ENCODE data around the gene HCN3.
A peak's percentile ranks its signal among the peaks of the same experiment; 100 is the strongest.
"Not testable (repeated sequence)": the region's sequence is repeated elsewhere in the genome, so short reads cannot be mapped to it uniquely, and the experiment has no call there.

The HCN3 gene

GRCh38 chr1:155318082-155318481 is 40.8 kb downstream of the HCN3 start:
- DNase-seq = no peak

DNA sequence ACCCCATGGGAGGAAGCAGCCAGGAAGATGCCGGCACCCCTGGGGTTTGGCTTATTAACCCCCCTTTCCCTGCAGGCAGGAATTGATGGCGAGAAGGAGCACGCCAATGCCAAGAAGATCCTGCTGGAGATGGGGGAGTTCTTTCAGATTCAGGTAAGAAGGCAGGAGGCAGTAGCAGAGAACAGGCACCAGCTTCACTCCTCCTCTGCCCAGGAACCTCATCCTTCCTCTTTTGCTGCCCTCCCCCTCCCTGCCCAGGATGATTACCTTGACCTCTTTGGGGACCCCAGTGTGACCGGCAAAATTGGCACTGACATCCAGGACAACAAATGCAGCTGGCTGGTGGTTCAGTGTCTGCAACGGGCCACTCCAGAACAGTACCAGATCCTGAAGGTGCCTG is 42.3 kb downstream of the HCN3 start:
- DNase-seq = no peak

GRCh38 chr1:155320252-155320651 is 43.0 kb downstream of the HCN3 start:
- DNase-seq = no peak

GRCh38 chr1:155320661-155321617 is 43.7 kb downstream of the HCN3 start, which contains the start of gene RUSC1:
Gene RUSC1 (plus strand): TSS chr1:155320894. CDS start chr1:155321774, 880 bp downstream.
- peak; percentile 58 for DNase-seq

DNA sequence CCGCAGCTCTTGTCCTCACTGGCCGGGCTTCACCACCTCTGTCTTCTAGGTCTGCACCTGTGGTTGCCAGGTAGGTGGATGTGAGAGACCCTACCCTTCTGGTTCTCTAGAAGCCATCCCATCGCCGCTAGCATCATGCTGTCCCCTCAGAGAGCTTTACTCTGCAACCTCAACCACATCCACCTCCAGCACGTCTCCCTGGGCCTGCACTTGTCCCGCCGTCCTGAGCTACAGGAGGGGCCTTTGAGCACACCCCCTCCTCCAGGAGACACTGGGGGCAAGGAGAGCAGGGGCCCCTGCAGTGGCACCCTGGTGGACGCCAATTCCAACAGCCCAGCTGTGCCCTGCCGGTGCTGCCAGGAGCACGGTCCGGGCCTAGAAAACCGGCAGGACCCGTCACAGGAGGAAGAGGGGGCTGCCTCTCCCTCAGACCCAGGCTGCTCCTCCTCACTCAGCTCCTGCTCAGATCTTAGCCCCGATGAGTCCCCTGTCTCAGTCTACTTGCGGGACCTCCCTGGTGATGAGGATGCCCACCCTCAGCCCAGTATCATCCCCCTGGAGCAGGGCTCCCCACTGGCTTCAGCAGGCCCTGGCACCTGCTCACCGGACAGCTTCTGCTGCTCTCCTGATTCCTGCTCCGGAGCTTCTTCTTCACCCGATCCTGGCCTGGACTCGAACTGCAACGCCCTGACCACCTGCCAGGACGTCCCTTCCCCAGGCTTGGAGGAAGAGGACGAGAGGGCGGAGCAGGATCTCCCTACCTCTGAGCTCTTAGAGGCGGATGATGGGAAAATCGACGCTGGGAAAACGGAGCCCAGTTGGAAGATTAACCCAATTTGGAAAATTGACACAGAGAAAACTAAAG is 44.6 kb downstream of the HCN3 start:
- DNase-seq = no peak

DNA sequence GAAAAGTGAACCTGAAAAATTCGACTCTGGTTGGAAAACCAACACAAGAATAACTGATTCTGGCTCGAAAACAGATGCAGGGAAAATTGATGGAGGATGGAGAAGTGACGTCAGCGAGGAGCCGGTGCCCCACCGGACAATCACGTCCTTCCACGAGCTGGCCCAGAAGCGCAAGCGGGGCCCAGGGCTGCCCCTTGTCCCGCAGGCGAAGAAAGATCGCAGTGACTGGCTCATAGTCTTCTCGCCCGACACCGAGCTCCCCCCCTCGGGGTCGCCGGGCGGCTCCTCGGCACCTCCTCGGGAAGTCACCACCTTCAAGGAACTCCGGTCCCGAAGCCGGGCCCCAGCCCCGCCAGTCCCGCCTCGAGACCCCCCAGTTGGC is 45.3 kb downstream of the HCN3 start:
- peak; percentile 40 for DNase-seq

- DNase-seq = peak; percentile 98
Observed at GRCh38 chr1:155322953-155323728, 45.9 kb downstream of the HCN3 start.

DNA sequence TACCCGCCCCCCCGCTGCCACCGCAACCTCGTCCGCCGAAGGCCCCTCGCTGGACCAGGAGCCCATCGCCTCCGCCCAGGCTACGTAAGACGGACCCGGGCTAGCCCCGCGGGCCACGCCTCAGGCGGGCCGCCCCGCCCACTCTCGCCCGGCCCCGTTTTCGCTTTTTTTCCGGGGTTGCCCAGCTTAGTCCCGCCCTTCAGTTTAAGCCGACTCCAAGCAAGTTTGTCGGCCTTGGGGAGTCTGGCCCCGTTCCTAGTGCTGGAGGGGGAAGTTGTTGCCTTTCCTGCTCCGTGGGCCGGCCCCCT is 46.4 kb downstream of the HCN3 start:
- DNase-seq = peak; percentile 90

DNA sequence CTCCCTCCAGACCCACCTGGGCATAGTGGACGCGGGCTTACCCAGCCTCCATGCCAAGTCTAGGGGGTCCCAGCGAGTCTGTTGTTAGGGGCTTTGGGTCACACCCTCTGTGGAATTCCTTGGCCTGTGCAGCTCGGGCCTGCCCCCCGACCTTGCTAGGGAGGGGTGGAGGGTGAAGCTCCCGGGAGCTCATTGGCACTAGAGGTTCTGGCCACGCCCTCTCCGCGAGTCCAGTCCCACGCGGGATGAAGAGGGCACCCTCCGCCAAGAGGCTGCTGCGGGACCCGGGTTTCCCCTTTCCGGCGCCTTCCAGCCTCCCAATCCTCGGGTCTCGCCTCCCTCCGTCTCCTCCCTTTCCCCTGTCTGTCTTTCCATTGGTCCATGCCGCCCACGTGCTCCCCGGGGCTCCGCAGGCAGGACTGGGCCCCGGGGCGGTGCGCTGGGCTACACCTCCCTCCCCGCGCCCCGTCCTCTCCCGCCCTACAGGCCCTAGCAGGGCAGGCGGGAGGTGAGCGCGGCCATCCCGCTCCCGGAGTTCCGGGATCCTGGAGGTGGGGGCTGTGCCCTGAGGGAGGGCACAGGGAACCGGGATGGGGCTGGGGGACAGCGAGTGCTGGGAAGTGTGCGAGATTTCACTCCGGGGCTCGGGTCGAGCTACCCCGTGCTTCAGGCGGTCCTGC is 46.9 kb downstream of the HCN3 start:
- peak; percentile 97 for DNase-seq

DNA sequence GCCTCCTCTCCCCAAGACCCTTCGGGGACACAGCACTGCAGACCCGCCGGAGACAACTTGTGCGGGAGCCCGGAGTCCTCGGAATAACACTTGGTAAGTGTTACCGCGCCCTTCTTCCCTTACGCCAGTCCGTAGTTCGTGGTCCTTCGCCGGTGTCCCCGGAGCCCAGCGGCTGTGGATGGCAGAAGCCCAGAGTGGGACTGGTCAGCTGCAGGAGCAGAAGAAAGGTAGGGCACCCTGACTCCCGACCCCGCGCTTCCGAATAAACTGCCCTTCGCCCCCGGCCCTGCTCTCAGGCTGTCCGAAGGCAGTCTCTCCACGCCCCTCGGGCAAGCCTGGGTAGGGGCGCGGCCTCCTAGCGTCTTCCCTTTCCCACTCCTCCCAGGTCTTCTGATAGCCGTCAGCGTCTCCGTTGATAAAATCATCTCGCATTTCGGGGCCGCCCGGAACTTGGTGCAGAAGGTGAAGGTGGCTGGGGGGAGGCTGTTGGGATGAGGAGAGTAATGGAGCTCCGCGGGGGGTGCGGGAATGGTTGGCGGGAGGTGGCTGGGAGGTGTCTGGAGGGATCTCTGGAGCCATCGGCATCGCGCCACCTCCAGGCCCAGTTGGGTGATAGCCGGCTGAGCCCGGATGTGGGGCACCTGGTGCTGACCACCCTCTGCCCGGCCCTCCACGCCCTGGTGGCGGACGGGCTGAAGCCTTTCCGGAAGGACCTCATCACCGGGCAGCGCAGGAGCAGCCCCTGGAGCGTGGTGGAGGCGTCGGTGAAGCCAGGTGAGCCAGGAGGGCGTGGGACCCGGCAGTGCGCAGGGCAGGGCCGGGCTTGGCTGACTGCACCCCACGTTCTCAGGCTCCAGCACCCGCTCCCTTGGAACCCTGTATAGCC is 47.7 kb downstream of the HCN3 start:
- peak; percentile 58 for DNase-seq

DNA sequence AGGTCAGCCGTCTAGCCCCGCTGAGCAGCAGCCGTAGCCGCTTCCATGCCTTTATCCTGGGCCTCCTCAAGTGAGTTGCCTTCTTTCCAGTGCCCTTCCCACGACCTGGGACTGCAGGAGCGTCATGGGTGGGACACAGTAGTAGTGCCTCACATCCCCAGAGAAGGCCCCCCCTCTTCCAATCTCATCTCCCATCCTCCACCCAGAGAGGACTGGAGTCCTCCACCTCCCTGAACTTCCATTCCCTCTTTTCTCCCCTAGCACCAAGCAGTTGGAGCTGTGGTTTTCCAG is 48.3 kb downstream of the HCN3 start:
- DNase-seq = no peak

GRCh38 chr1:155326020-155326526 is 48.8 kb downstream of the HCN3 start:
- no peak for DNase-seq

GRCh38 chr1:155326631-155327037 is 49.4 kb downstream of the HCN3 start:
- no peak for DNase-seq

- DNase-seq = no peak
Observed at GRCh38 chr1:155327981-155328380, 50.7 kb downstream of the HCN3 start.

DNA sequence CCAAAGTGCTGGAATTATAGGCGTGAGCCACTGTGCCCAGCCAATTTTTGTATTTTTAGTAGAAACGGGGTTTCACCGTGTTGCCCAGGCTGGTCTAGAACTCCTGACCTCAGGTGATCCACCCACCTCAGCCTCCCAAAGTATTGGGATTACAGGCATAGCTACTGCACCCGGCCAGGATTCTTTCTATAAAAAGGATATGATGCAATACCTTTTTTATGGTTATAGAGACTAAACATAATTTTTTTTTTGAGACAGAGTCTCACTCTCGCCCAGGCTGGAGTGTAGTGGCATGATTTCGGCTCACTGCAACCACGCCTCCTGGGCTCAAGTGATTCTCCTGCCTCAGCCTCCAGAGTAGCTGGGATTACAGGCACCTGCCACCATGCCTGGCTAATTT is 51.6 kb downstream of the HCN3 start:
- DNase-seq = not testable (repeated sequence)

GRCh38 chr1:155329980-155330598 is 52.8 kb downstream of the HCN3 start:
- no peak for DNase-seq

- no peak for DNase-seq
Observed at GRCh38 chr1:155334962-155335361, 57.7 kb downstream of the HCN3 start.
